A673 (cell line): ENCODE results near the gene MTOR.

Experiments
- CTCF ChIP-seq: fragments of 300-800, 200-600 bp; sonication (generic); conservative IDR thresholded peaks from 2 replicates; pipeline ENCODE4 v1.5.1; 2017; ENCODE audit warnings: low read depth, mild to moderate bottlenecking, antibody characterized with exemption, low read length, moderate library complexity, mixed read lengths
- EZH2 ChIP-seq: fragments of 200-600 bp; sonication (generic); IDR thresholded peaks from 2 replicates; pipeline ENCODE4 v1.6.1; 2017; ENCODE audit warnings: borderline replicate concordance, low read depth, mild to moderate bottlenecking, mixed read lengths, antibody characterized with exemption, low read length; ENCODE audit not compliant: poor library complexity, severe bottlenecking

- TF ChIP-seq CTCF (no peak), EZH2 (no peak)
Observed at GRCh38 chr1:11143401-11143800, 119.0 kb downstream of the MTOR start.
